Activated CD8-positive, alpha-beta T cell treated with anti-CD3 and anti-CD28 coated beads, Interleukin-2, amount 10 ng/mL, durations not matched to agents 7 days and 5 days (primary cell): ENCODE results near the gene GAREM2. TPM values are rescaled to one million over a fixed set of nuclear protein-coding genes. Genes with fewer than 3 reads are reported as not detected.
A peak's percentile ranks its signal among the peaks of the same experiment; 100 is the strongest.

Source experiments
- ATAC-seq: fragments of 150-1000 bp; cut with Tn5 transposase; one replicate; pipeline ENCODE4 v1.10.0; 2021; ENCODE audit warnings: moderate library complexity
- CTCF ChIA-PET: fragments of 350-600 bp; sonication (Branson Sonifier 250); formaldehyde crosslinking; loops from one replicate; lab custom pipeline; 2021; ENCODE audit warnings: antibody characterized with exemption; lab: Charles Lee
- POLR2A ChIA-PET: fragments of 350-600 bp; sonication (Branson Sonifier 250); formaldehyde crosslinking; loops from one replicate; lab custom pipeline; 2021; ENCODE audit warnings: antibody characterized with exemption; lab: Charles Lee
- DNase-seq: peaks from one replicate; pipeline ENCODE4 v3.0.0-alpha.2; 2020
- H3K27ac Mint-ChIP-seq: one replicate; pipeline ENCODE4 v1.8.0; 2021; ENCODE audit warnings: mild to moderate bottlenecking, mixed read lengths
- H3K27me3 Mint-ChIP-seq: one replicate; pipeline ENCODE4 v1.8.0; 2021; ENCODE audit warnings: low read depth, mixed read lengths
- H3K36me3 Mint-ChIP-seq: one replicate; pipeline ENCODE4 v1.8.0; 2021; ENCODE audit warnings: low read depth, mixed read lengths
- H3K4me1 Mint-ChIP-seq: one replicate; pipeline ENCODE4 v1.8.0; 2021; ENCODE audit warnings: low read depth, mixed read lengths
- H3K4me3 Mint-ChIP-seq: one replicate; pipeline ENCODE4 v1.8.0; 2021; ENCODE audit warnings: mild to moderate bottlenecking, mixed read lengths
- H3K9me3 Mint-ChIP-seq: one replicate; pipeline ENCODE4 v1.8.0; 2022; ENCODE audit warnings: mixed read lengths; ENCODE audit not compliant: insufficient read depth
- total RNA-seq, 2 experiments: library from RNA; stranded (reverse); gene quantifications; one replicate each; pipeline ENCODE4 v1.2.3, GENCODE V29; 2021

Gene GAREM2
- total RNA-seq, 2 experiments from 2014 or later = 2.8 to 5.5 TPM

- Mint-ChIP-seq H3K27ac (no peak overlapping the region), H3K4me1 (peaks cover 17% of the 10 kb centered on the region), H3K4me3 (no peak overlapping the region), H3K9me3 (no peaks in the 10 kb centered on the region), H3K36me3 (peaks cover 33% of the 10 kb centered on the region), H3K27me3 (no peaks in the 10 kb centered on the region)
- POLR2A ChIA-PET = no interaction called here
- CTCF ChIA-PET = no interaction called here
- DNase-seq = no peak
- ATAC-seq = no peak
Observed at GRCh38 chr2:26190369-26190768, 17.5 kb downstream of the GAREM2 start.

GRCh38 chr2:26191316-26192159 is 18.6 kb downstream of the GAREM2 start:
- POLR2A ChIA-PET = interaction anchor here (0.6 kb wide), 1 partner anchor 514 kb away, joined by 6 read pairs; no protein-coding TSS in a partner anchor
- Mint-ChIP-seq H3K4me3 (no peak overlapping the region), H3K27ac (peak overlapping the region; percentile 34), H3K4me1 (peaks cover 9% of the 10 kb centered on the region), H3K27me3 (no peaks in the 10 kb centered on the region), H3K9me3 (no peaks in the 10 kb centered on the region), H3K36me3 (peaks cover 37% of the 10 kb centered on the region)
- CTCF ChIA-PET = no interaction called here
- no peak for DNase-seq
- no peak for ATAC-seq

GRCh38 chr2:26193578-26194231 is 20.8 kb downstream of the GAREM2 start:
- ATAC-seq = no peak
- no peak overlapping the region for H3K27ac Mint-ChIP-seq

GRCh38 chr2:26195040-26195984 is 22.4 kb downstream of the GAREM2 start:
- ChIA-PET POLR2A (no interaction called here), CTCF (no interaction called here)
- Mint-ChIP-seq H3K4me1 (no peaks in the 10 kb centered on the region), H3K36me3 (peaks cover 51% of the 10 kb centered on the region), H3K4me3 (no peak overlapping the region), H3K9me3 (no peaks in the 10 kb centered on the region), H3K27me3 (no peaks in the 10 kb centered on the region), H3K27ac (no peak overlapping the region)
- ATAC-seq (no peak), DNase-seq (no peak)

More at GRCh38 chr2:26193578-26194231, 20.8 kb downstream of the GAREM2 start:
- DNase-seq = no peak
- H3K27me3 Mint-ChIP-seq = no peaks in the 10 kb centered on the region
- H3K4me1 Mint-ChIP-seq = peaks cover 1% of the 10 kb centered on the region
- no peaks in the 10 kb centered on the region for H3K9me3 Mint-ChIP-seq
- ChIA-PET CTCF (no interaction called here), POLR2A (interaction anchor here (1.0 kb wide), 1 partner anchor 9 kb away, joined by 3 read pairs; no protein-coding TSS in a partner anchor)
- no peak overlapping the region for H3K4me3 Mint-ChIP-seq
- H3K36me3 Mint-ChIP-seq = peaks cover 50% of the 10 kb centered on the region

- no peak for ATAC-seq
- Mint-ChIP-seq H3K27me3 (no peaks in the 10 kb centered on the region), H3K4me3 (no peak overlapping the region), H3K4me1 (no peaks in the 10 kb centered on the region), H3K36me3 (peaks cover 47% of the 10 kb centered on the region), H3K27ac (no peak overlapping the region), H3K9me3 (no peaks in the 10 kb centered on the region)
- DNase-seq = no peak
- ChIA-PET CTCF (no interaction called here), POLR2A (no interaction called here)
Observed at GRCh38 chr2:26196683-26197418, 24.0 kb downstream of the GAREM2 start.

GRCh38 chr2:26197516-26197915 is 24.6 kb downstream of the GAREM2 start:
- ChIA-PET POLR2A (no interaction called here), CTCF (no interaction called here)
- no peak for ATAC-seq
- Mint-ChIP-seq H3K4me3 (no peak overlapping the region), H3K27me3 (no peaks in the 10 kb centered on the region), H3K36me3 (peaks cover 49% of the 10 kb centered on the region), H3K9me3 (no peaks in the 10 kb centered on the region), H3K4me1 (no peaks in the 10 kb centered on the region), H3K27ac (no peak overlapping the region)
- no peak for DNase-seq

GRCh38 chr2:26202981-26203490 is 30.1 kb downstream of the GAREM2 start:
- Mint-ChIP-seq H3K36me3 (peaks cover 50% of the 10 kb centered on the region), H3K4me3 (no peak overlapping the region), H3K27ac (no peak overlapping the region), H3K9me3 (no peaks in the 10 kb centered on the region), H3K27me3 (no peaks in the 10 kb centered on the region), H3K4me1 (no peaks in the 10 kb centered on the region)
- ATAC-seq (no peak), DNase-seq (no peak)
- POLR2A ChIA-PET = interaction anchor here (0.8 kb wide), 1 partner anchor 43 kb away, joined by 3 read pairs; no protein-coding TSS in a partner anchor
- CTCF ChIA-PET = interaction anchor here (1.3 kb wide), 1 partner anchor 18 kb away, joined by 3 read pairs; no protein-coding TSS in a partner anchor

- H3K4me1 Mint-ChIP-seq = no peaks in the 10 kb centered on the region
- H3K27me3 Mint-ChIP-seq = no peaks in the 10 kb centered on the region
- H3K9me3 Mint-ChIP-seq = no peaks in the 10 kb centered on the region
- no peak overlapping the region for H3K27ac Mint-ChIP-seq
- peaks cover 53% of the 10 kb centered on the region for H3K36me3 Mint-ChIP-seq
- no peak overlapping the region for H3K4me3 Mint-ChIP-seq
- ChIA-PET CTCF (no interaction called here), POLR2A (no interaction called here)
- no peak for DNase-seq
- no peak for ATAC-seq
Observed at GRCh38 chr2:26203906-26204305, 31.0 kb downstream of the GAREM2 start.

- no peak overlapping the region for H3K27ac Mint-ChIP-seq
- H3K4me1 Mint-ChIP-seq = no peaks in the 10 kb centered on the region
- no peak overlapping the region for H3K4me3 Mint-ChIP-seq
- POLR2A ChIA-PET = no interaction called here
- CTCF ChIA-PET = no interaction called here
- H3K36me3 Mint-ChIP-seq = peaks cover 68% of the 10 kb centered on the region
- ATAC-seq (no peak), DNase-seq (no peak)
- H3K9me3 Mint-ChIP-seq = no peaks in the 10 kb centered on the region
- no peaks in the 10 kb centered on the region for H3K27me3 Mint-ChIP-seq
Observed at GRCh38 chr2:26212011-26212410, 39.1 kb downstream of the GAREM2 start.

GRCh38 chr2:26214759-26215158 is 41.9 kb downstream of the GAREM2 start:
- H3K4me1 Mint-ChIP-seq = no peaks in the 10 kb centered on the region
- H3K27me3 Mint-ChIP-seq = no peaks in the 10 kb centered on the region
- H3K36me3 Mint-ChIP-seq = peaks cover 66% of the 10 kb centered on the region
- no peak for DNase-seq
- H3K9me3 Mint-ChIP-seq = no peaks in the 10 kb centered on the region
- no peak overlapping the region for H3K27ac Mint-ChIP-seq
- POLR2A ChIA-PET = no interaction called here
- no peak for ATAC-seq
- CTCF ChIA-PET = interaction anchor here (0.6 to 1.1 kb wide), 2 partner anchors 116 to 363 kb away, joined by 3 read pairs; no protein-coding TSS in a partner anchor
- H3K4me3 Mint-ChIP-seq = no peak overlapping the region

GRCh38 chr2:26215833-26216232 is 42.9 kb downstream of the GAREM2 start:
- ATAC-seq (no peak), DNase-seq (no peak)
- CTCF ChIA-PET = interaction anchor here (0.6 to 1.1 kb wide), 2 partner anchors 115 to 157 kb away, joined by 3 read pairs; no protein-coding TSS in a partner anchor
- Mint-ChIP-seq H3K27ac (no peak overlapping the region), H3K4me3 (no peak overlapping the region), H3K4me1 (no peaks in the 10 kb centered on the region), H3K9me3 (no peaks in the 10 kb centered on the region), H3K36me3 (peaks cover 65% of the 10 kb centered on the region), H3K27me3 (no peaks in the 10 kb centered on the region)
- POLR2A ChIA-PET = no interaction called here
